RWPE1 (cell line): ENCODE measurements around the gene IFIH1.
A peak's percentile ranks its signal among the peaks of the same experiment; 100 is the strongest.

Source experiments
- CTCF ChIA-PET: fragments of 350-600 bp; sonication (Branson Sonifier 250); formaldehyde crosslinking; extraction: SDS; loops from one replicate; lab custom pipeline; 2021; lab: Yijun Ruan, JAX
- POLR2A ChIA-PET: fragments of 400-600 bp; formaldehyde crosslinking; extraction: SDS; loops from one replicate; lab custom pipeline; 2020; ENCODE audit warnings: antibody characterized with exemption; ENCODE audit not compliant: low non-redundant PET; lab: Yijun Ruan, JAX
- DNase-seq: peaks from one replicate; pipeline ENCODE4 v3.0.0; 2012; ENCODE audit warnings: low spot score
- H3K27ac ChIP-seq: fragments of 450-650 bp; 2 replicates; pipeline ENCODE4 v1.5.1; 2017
- TF ChIP-seq, protein P1 (sequence below): fragments of 450-650 bp; conservative IDR thresholded peaks from 2 replicates; pipeline ENCODE4 v1.5.1; 2017; ENCODE audit warnings: low read depth, mild to moderate bottlenecking

Gene IFIH1

DNA sequence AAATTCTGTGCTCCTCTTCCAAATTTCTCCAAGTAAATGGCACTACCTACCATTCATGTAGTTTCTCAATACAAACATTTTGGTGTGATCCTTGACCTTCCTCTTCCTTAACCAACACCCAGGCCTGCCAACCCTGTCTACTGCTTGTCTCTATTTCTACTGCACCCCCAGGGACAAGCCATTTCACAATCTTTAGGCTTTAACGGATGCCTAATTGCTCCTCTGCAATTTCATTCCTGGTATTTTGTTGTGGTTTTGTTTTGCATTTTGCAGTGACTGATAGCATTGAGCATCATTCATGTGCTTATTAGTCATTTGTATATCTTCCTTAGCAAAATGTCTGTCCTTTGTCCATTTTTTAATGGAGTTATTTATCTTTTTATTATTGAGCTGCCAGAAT lies 85.3 kb downstream of the IFIH1 start:
- TF ChIP-seq, protein P1, sequence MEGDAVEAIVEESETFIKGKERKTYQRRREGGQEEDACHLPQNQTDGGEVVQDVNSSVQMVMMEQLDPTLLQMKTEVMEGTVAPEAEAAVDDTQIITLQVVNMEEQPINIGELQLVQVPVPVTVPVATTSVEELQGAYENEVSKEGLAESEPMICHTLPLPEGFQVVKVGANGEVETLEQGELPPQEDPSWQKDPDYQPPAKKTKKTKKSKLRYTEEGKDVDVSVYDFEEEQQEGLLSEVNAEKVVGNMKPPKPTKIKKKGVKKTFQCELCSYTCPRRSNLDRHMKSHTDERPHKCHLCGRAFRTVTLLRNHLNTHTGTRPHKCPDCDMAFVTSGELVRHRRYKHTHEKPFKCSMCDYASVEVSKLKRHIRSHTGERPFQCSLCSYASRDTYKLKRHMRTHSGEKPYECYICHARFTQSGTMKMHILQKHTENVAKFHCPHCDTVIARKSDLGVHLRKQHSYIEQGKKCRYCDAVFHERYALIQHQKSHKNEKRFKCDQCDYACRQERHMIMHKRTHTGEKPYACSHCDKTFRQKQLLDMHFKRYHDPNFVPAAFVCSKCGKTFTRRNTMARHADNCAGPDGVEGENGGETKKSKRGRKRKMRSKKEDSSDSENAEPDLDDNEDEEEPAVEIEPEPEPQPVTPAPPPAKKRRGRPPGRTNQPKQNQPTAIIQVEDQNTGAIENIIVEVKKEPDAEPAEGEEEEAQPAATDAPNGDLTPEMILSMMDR, result no peak
- H3K27ac ChIP-seq, result no peak overlapping the region
- ChIA-PET CTCF (no interaction called here), POLR2A (no interaction called here)
- DNase-seq, result no peak

DNA sequence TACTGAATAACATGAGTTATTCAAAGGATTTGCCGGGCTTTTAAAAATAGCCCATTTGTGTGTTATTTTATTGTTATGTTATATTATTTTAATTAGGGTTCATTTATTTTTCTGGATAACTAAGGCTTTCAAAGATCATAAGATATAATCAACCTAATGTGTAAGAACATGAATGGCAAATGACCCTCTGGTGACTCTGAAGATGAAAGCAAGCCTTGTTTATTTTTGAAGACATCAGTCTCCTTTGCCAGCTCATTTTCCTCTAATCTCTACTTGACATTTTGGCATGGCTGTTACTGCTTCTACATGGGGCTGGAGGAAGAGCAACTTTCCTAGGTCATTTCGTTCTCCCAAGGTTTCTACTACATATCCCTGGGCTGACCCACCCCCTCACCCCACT lies 85.8 kb downstream of the IFIH1 start:
- no peak overlapping the region for H3K27ac ChIP-seq
- CTCF ChIA-PET, result interaction anchor here (0.6 kb wide), 1 partner anchor 10 kb away, joined by 3 read pairs; no protein-coding TSS in a partner anchor
- DNase-seq, result no peak
- POLR2A ChIA-PET, result no interaction called here
- TF ChIP-seq, protein P1, result no peak

DNA sequence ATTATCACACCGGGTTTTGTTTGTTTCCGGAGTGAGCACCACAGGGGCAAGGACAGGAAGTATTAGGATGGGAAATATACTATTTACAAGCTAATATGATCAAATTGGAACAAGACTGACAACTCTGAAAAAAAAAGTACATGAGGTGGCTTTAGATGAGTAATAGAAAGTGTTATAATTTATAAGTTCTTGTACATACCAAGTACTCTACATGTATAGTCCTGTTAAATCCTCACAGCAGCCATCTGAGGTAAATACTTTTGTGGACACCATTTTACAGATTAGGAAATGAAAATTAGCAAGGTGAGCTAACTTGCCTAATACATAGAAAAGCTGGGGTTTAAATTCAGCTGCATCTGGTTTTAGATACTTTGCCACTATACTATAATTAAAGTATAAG lies 86.5 kb downstream of the IFIH1 start:
- TF ChIP-seq, protein P1, result no peak
- POLR2A ChIA-PET, result no interaction called here
- CTCF ChIA-PET, result interaction anchor here (0.6 kb wide), 1 partner anchor 10 kb away, joined by 3 read pairs; no protein-coding TSS in a partner anchor
- H3K27ac ChIP-seq, result no peak overlapping the region
- DNase-seq, result no peak

DNA sequence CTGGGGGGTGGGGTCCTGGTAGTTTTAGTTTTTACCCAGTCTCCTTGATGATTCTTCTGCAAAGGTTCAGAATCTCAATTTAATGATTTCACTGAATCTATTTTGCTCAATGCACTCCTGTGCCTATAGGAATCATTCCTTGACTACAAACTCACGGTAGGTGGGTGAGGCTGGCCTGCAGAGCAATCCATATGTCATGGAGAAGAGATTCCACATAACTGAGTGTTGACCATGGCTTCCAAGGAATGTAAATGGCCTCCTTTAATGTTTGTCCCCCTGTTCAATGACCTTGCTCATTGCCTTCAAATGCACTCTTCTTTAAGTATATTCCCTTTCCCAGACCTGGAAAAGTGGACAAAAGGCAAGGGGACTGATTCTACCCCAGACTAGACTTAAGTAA lies 87.7 kb downstream of the IFIH1 start:
- ChIA-PET POLR2A (no interaction called here), CTCF (no interaction called here)
- TF ChIP-seq, protein P1, result no peak
- DNase-seq, result no peak
- no peak overlapping the region for H3K27ac ChIP-seq

DNA sequence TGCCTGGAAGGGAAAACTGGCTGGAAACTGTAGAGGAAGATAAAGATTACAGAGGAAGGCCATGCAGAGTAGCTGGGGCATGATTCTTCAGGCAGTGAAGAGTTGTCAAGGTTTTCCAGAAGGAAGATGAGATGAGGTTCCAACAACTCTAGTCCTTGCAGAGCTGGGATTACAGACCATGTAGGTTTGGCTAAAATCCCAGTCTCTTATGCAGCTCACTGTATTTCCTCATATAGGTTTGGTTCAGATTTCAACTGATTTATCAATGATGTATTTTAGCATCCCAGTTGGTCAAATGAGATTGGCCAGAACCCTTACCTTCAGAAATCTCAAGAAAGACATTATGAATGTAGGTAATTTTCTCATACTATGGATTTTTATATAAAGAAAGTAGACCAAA lies 91.6 kb downstream of the IFIH1 start:
- DNase-seq, result no peak
- TF ChIP-seq, protein P1, result no peak
- H3K27ac ChIP-seq, result no peak overlapping the region
- CTCF ChIA-PET, result no interaction called here
- POLR2A ChIA-PET, result no interaction called here

DNA sequence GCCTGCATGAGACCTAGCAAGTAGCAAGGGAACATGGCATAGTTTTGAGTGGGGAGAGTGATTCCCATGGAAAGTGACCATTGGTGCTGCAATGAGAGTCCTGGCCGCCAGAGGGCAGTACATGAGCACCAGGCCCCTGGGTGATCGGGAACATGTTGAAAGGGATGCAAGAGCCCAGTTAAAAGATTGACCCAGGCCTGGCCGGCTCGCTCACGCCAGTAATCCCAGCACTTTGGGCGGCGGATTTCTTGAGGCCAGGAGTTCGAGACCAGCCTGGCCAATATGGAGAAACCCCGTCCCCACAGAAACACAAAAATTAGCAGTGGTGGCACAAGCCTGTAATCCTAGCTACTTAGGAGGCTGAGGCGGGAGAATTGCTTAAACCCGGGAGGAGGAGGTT lies 97.4 kb downstream of the IFIH1 start:
- ChIA-PET POLR2A (no interaction called here), CTCF (interaction anchor here (0.6 to 3.3 kb wide), 15 partner anchors 8 to 99 kb away, joined by 3 to 57 read pairs (median 4); partner anchors contain the start of gene FAP)
- peak; percentile 79 for DNase-seq
- H3K27ac ChIP-seq, result no peak overlapping the region
- TF ChIP-seq, protein P1, result peak; percentile 87
